ENCODE data around the gene CACNA1C. TPM values are rescaled to one million over a fixed set of nuclear protein-coding genes. Genes with fewer than 3 reads are reported as not detected.

CACNA1C gene
- total RNA-seq, 1 donor from 2014 or later = 0.02 TPM

- intact Hi-C loops (cut with micrococcal nuclease) = no loop called here
- no peak overlapping the region for H3K4me3 Mint-ChIP-seq
Observed at GRCh38 chr12:2345902-2346301, 293.1 kb downstream of the CACNA1C start.

GRCh38 chr12:2346416-2346815, 293.6 kb downstream of the CACNA1C start:
- H3K27ac Mint-ChIP-seq = no peak overlapping the region
- H3K36me3 Mint-ChIP-seq (ENCODE audit: low read depth) = no peaks in the 10 kb centered on the region
- intact Hi-C loops (cut with micrococcal nuclease) = no loop called here

More at GRCh38 chr12:2345902-2346301, 293.1 kb downstream of the CACNA1C start:
- H3K27ac Mint-ChIP-seq = no peak overlapping the region
- H3K27me3 Mint-ChIP-seq = no peaks in the 10 kb centered on the region
- H3K9me3 Mint-ChIP-seq = no peaks in the 10 kb centered on the region
- no peak for ATAC-seq (ENCODE audit: low read depth)
- H3K36me3 Mint-ChIP-seq (ENCODE audit: low read depth) = no peaks in the 10 kb centered on the region
- POLR2A ChIA-PET = no interaction called here
- H3K4me1 Mint-ChIP-seq = no peaks in the 10 kb centered on the region
- DNase-seq = no peak
- CTCF ChIA-PET = no interaction called here
- TF ChIP-seq, protein P1, sequence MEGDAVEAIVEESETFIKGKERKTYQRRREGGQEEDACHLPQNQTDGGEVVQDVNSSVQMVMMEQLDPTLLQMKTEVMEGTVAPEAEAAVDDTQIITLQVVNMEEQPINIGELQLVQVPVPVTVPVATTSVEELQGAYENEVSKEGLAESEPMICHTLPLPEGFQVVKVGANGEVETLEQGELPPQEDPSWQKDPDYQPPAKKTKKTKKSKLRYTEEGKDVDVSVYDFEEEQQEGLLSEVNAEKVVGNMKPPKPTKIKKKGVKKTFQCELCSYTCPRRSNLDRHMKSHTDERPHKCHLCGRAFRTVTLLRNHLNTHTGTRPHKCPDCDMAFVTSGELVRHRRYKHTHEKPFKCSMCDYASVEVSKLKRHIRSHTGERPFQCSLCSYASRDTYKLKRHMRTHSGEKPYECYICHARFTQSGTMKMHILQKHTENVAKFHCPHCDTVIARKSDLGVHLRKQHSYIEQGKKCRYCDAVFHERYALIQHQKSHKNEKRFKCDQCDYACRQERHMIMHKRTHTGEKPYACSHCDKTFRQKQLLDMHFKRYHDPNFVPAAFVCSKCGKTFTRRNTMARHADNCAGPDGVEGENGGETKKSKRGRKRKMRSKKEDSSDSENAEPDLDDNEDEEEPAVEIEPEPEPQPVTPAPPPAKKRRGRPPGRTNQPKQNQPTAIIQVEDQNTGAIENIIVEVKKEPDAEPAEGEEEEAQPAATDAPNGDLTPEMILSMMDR (IDR thresholded peaks at IDR 0.05) = no peak

DNA sequence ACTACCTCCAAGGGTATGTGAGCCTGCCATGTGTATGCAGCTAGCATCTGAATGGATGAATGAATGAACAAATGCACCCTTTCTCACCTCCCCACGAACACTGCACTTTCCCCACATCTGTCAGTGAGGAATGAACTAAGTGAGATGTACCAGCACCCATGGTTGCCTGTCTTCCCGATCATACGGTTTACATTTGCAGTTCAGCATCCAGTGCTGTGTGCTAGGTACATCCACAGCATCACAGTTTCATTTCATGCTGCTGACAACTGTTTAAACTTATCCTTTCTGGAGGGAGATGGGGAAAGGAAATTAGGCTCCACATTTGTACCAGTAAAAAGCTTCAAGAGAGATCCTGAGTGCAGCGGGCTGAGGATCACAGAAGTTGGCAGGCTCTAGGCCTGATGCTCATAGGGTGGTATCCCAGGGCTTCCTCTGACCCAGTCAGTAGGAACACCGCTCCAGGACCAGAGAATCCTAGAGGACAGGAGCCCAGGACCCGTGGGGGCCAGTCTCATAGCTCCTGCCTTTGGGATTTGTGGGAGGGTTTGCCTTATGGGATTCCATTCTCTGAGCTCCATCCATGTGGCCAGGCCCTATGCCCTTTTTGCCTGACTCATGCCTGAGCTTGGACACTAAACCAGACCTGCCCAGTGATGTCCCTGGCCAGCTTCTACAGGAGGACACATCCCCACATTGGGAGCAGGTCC, 294.5 kb downstream of the CACNA1C start:
- TF ChIP-seq, protein P1 (IDR thresholded peaks at IDR 0.05) = no peak
- CTCF ChIA-PET = no interaction called here
- no peaks in the 10 kb centered on the region for H3K9me3 Mint-ChIP-seq

More at GRCh38 chr12:2346416-2346815, 293.6 kb downstream of the CACNA1C start:
- no peak for DNase-seq
- ChIA-PET POLR2A (no interaction called here), CTCF (no interaction called here)
- no peak for ATAC-seq (ENCODE audit: low read depth)
- TF ChIP-seq, protein P1 (IDR thresholded peaks at IDR 0.05) = no peak
- Mint-ChIP-seq H3K9me3 (no peaks in the 10 kb centered on the region), H3K27me3 (no peaks in the 10 kb centered on the region), H3K4me3 (no peak overlapping the region), H3K4me1 (peaks cover 5% of the 10 kb centered on the region)

GRCh38 chr12:2347844-2348481, 295.2 kb downstream of the CACNA1C start:
- H3K27me3 Mint-ChIP-seq = peaks cover 3% of the 10 kb centered on the region
- H3K4me1 Mint-ChIP-seq = peaks cover 14% of the 10 kb centered on the region
- CTCF ChIA-PET = no interaction called here
- no peak for DNase-seq
- intact Hi-C loops (cut with micrococcal nuclease) = no loop called here
- H3K36me3 Mint-ChIP-seq (ENCODE audit: low read depth) = no peaks in the 10 kb centered on the region
- H3K9me3 Mint-ChIP-seq = no peaks in the 10 kb centered on the region
- ATAC-seq (ENCODE audit: low read depth) = no peak
- no peak overlapping the region for H3K27ac Mint-ChIP-seq
- H3K4me3 Mint-ChIP-seq = no peak overlapping the region
- TF ChIP-seq, protein P1 (IDR thresholded peaks at IDR 0.05) = no peak
- POLR2A ChIA-PET = no interaction called here

More for the DNA sequence above, 294.5 kb downstream of the CACNA1C start:
- intact Hi-C loops (cut with micrococcal nuclease) = no loop called here
- Mint-ChIP-seq H3K4me3 (no peak overlapping the region), H3K36me3 (ENCODE audit: low read depth) (no peaks in the 10 kb centered on the region), H3K4me1 (peaks cover 14% of the 10 kb centered on the region), H3K27me3 (peaks cover 3% of the 10 kb centered on the region), H3K27ac (no peak overlapping the region)
- ATAC-seq (ENCODE audit: low read depth) (no peak), DNase-seq (no peak)
- POLR2A ChIA-PET = no interaction called here

GRCh38 chr12:2348482-2348852, 295.7 kb downstream of the CACNA1C start:
- Mint-ChIP-seq H3K4me1 (peaks cover 14% of the 10 kb centered on the region), H3K27ac (no peak overlapping the region)

More at GRCh38 chr12:2348482-2348852, 295.7 kb downstream of the CACNA1C start:
- intact Hi-C loops (cut with micrococcal nuclease) = no loop called here
- Mint-ChIP-seq H3K36me3 (ENCODE audit: low read depth) (no peaks in the 10 kb centered on the region), H3K27me3 (peaks cover 4% of the 10 kb centered on the region), H3K4me3 (no peak overlapping the region), H3K9me3 (no peaks in the 10 kb centered on the region)
- ATAC-seq (ENCODE audit: low read depth) = no peak
- DNase-seq = no peak
- TF ChIP-seq, protein P1 (IDR thresholded peaks at IDR 0.05) = no peak
- ChIA-PET POLR2A (no interaction called here), CTCF (no interaction called here)

Measured in activated B cell treated with CpG ODN at 0.5 μM for 24 hours (primary cell).